Endothelial cell of umbilical vein (primary cell): ENCODE measurements around the gene ATOH1. TPM values are rescaled to one million over a fixed set of nuclear protein-coding genes. Genes with fewer than 3 reads are reported as not detected.

ENCODE experiments used
- BruUV-seq: library from RNA; stranded (reverse); fragments of 400-500 nt; replicated peaks from 2 replicates; lab custom pipeline; 2021; lab: Mats Ljungman, UMichigan
- CTCF ChIA-PET: fragments of 300-600, 350-600 bp; sonication (Branson Sonifier 250); formaldehyde crosslinking; loops from one replicate; lab custom pipeline; 2021; ENCODE audit warnings: antibody characterized with exemption, inconsistent platforms; lab: Charles Lee
- POLR2A ChIA-PET: fragments of 300-600, 350-600 bp; sonication (Branson Sonifier 250); formaldehyde crosslinking; loops from one replicate; lab custom pipeline; 2021; ENCODE audit warnings: antibody characterized with exemption, inconsistent platforms; lab: Charles Lee
- DNase-seq: peaks from one replicate; pipeline ENCODE4 v3.0.0-alpha.2; 2011; ENCODE audit warnings: low read depth, low spot score
- FAIRE-seq: peaks from 2 replicates; lab custom pipeline; 2011; peaks lifted over from hg19 to GRCh38; lab: Jason Lieb, UNC
- H2AFZ ChIP-seq: 2 replicates; pipeline ENCODE4 v1.6.0; 2012; ENCODE audit warnings: low read depth, low read length, control low read depth, inconsistent platforms
- H3K27ac ChIP-seq: 2 replicates; pipeline ENCODE4 v1.5.1; 2011; ENCODE audit warnings: low read depth, mild to moderate bottlenecking, control low read depth, low read length, moderate library complexity; ENCODE audit not compliant: insufficient read depth
- H3K27me3 ChIP-seq, 2 experiments: 2 replicates each; pipeline versions ENCODE4 v1.6.0 to v1.6.1; 2011; ENCODE audit warnings: low read length in 2 of 2, mixed read lengths in 1 of 2; ENCODE audit not compliant: control insufficient read depth in 2 of 2, insufficient read depth in 2 of 2
- H3K36me3 ChIP-seq, 2 experiments: 2 replicates in 1 of 2; 3 replicates in 1 of 2; pipeline ENCODE4 v1.5.1; 2011; ENCODE audit warnings: low read length in 2 of 2, mild to moderate bottlenecking in 1 of 2, moderate library complexity in 1 of 2; ENCODE audit not compliant: control insufficient read depth in 2 of 2, insufficient read depth in 2 of 2; ENCODE audit errors: extremely low read depth in 1 of 2
- H3K4me1 ChIP-seq: 3 replicates; pipeline ENCODE4 v1.5.1; 2011; ENCODE audit warnings: mild to moderate bottlenecking, low read length; ENCODE audit not compliant: control insufficient read depth, insufficient read depth; ENCODE audit errors: extremely low read depth
- H3K4me2 ChIP-seq: 2 replicates; pipeline ENCODE4 v1.6.1; 2011; ENCODE audit warnings: low read length, control low read depth, mixed read lengths; ENCODE audit not compliant: insufficient read depth
- H3K4me3 ChIP-seq, 3 experiments: fragments of 200-600 bp in 1 of 3; sonication (generic), shearing (Covaris generic) in 1 of 3; replicated peaks in 1 of 3; 2 replicates each; pipeline ENCODE4 v1.5.1; 2011 to 2016; ENCODE audit warnings: control low read depth in 3 of 3, low read length in 3 of 3, mild to moderate bottlenecking in 2 of 3, inconsistent platforms in 1 of 3, low read depth in 1 of 3, moderate library complexity in 1 of 3; ENCODE audit not compliant: insufficient read depth in 1 of 3
- H3K79me2 ChIP-seq: 2 replicates; pipeline ENCODE4 v1.6.0; 2012; ENCODE audit warnings: low read length, inconsistent platforms; ENCODE audit not compliant: control insufficient read depth, insufficient read depth
- H3K9ac ChIP-seq: replicated peaks from 2 replicates; pipeline ENCODE3; 2011; ENCODE audit warnings: low read length, control low read depth; ENCODE audit not compliant: insufficient read depth; ENCODE audit errors: extremely low read depth
- H3K9me1 ChIP-seq: replicated peaks from 3 replicates; pipeline ENCODE4 v1.6.0; 2011; ENCODE audit warnings: mild to moderate bottlenecking, low read length; ENCODE audit not compliant: control insufficient read depth, insufficient read depth; ENCODE audit errors: extremely low read depth
- H3K9me3 ChIP-seq: replicated peaks from 2 replicates; pipeline ENCODE4 v1.5.1; 2012; ENCODE audit warnings: low read length, inconsistent platforms; ENCODE audit not compliant: control insufficient read depth, insufficient read depth
- H4K20me1 ChIP-seq: replicated peaks from 2 replicates; pipeline ENCODE3; 2011; ENCODE audit warnings: mild to moderate bottlenecking, low read length; ENCODE audit not compliant: control insufficient read depth, insufficient read depth; ENCODE audit errors: extremely low read depth
- CTCF ChIP-seq, 2 donors: IDR thresholded peaks; 1 replicate in 1 of 2; 2 replicates in 1 of 2; pipeline ENCODE4 v1.5.1; 2011; ENCODE audit warnings: low read length in 2 of 2, mild to moderate bottlenecking in 2 of 2, moderate library complexity in 2 of 2, control low read depth in 1 of 2, inconsistent platforms in 1 of 2, low read depth in 1 of 2; ENCODE audit not compliant: insufficient read depth in 1 of 2; ENCODE audit errors: extremely low read depth in 1 of 2
- EZH2 ChIP-seq: IDR thresholded peaks from 2 replicates; pipeline ENCODE4 v1.6.1; 2012; ENCODE audit warnings: borderline replicate concordance, low read depth, mild to moderate bottlenecking, moderate library complexity, low read length, inconsistent platforms; ENCODE audit not compliant: severe bottlenecking
- FOS ChIP-seq: IDR thresholded peaks from 2 replicates; pipeline ENCODE4 v1.6.1; 2011; ENCODE audit warnings: mild to moderate bottlenecking, low read length, moderate library complexity, borderline replicate concordance; ENCODE audit not compliant: insufficient read depth
- GATA2 ChIP-seq: IDR thresholded peaks from 2 replicates; pipeline ENCODE4 v1.7.0; 2011; ENCODE audit warnings: low read depth, mild to moderate bottlenecking, moderate library complexity, mixed read lengths, low read length; ENCODE audit not compliant: insufficient read length, insufficient read depth
- JUN ChIP-seq: IDR thresholded peaks from 2 replicates; pipeline ENCODE4 v1.6.1; 2011; ENCODE audit warnings: borderline replicate concordance, low read depth; ENCODE audit not compliant: insufficient read length, insufficient read depth
- MAX ChIP-seq: IDR thresholded peaks from 2 replicates; pipeline ENCODE4 v1.6.1; 2011; ENCODE audit not compliant: insufficient read depth, insufficient read length
- MYC ChIP-seq: IDR thresholded peaks from one replicate; pipeline ENCODE4 v1.6.1; 2011; ENCODE audit warnings: mild to moderate bottlenecking, low read depth, low read length
- POLR2A ChIP-seq: IDR thresholded peaks from 2 replicates; pipeline ENCODE4 v1.6.1; 2012; ENCODE audit warnings: low read depth, mild to moderate bottlenecking, control low read depth, low read length
- POLR2AphosphoS5 ChIP-seq: IDR thresholded peaks from 2 replicates; pipeline ENCODE4 v1.6.1; 2012; ENCODE audit warnings: low read depth, mild to moderate bottlenecking, control low read depth, low read length, moderate library complexity; ENCODE audit not compliant: insufficient read depth
- dilution Hi-C: fragments of 300-500 bp; cut with MboI; formaldehyde crosslinking; loops from one replicate; pipeline ENCODE4 v1.15.0; 2019; ENCODE audit warnings: low sequenced_read_pairs; ENCODE audit not compliant: extremely low pct_ligation_motif_present
- intact Hi-C: fragments of 100-400 bp; cut with micrococcal nuclease; formaldehyde crosslinking; loops from one replicate; pipeline ENCODE4 v1.10.0; 2022
- polyA plus RNA-seq, 4 experiments: library from polyadenylated mRNA; depleted of rRNA in 3 of 4; stranded (reverse) in 3 of 4; unstranded in 1 of 4; fragments of >200 nt; gene quantifications; 2 replicates each; pipeline versions ENCODE4 v1.2.1 to v1.2.3, GENCODE V29; 2011 to 2012; ENCODE audit warnings: missing spikeins in 1 of 4
- total RNA-seq: library from RNA; stranded (reverse); gene quantifications from 2 replicates; pipeline ENCODE4 v1.2.3, GENCODE V29; 2021

Gene ATOH1
- total and polyA plus RNA-seq, 2 donors (not counting 3 experiments of a cell fraction or from before 2014, with no cell fraction given): not detected

GRCh38 chr4:93814141-93814540, 14.4 kb upstream of the ATOH1 start:
- intact Hi-C loops (no loop called here), dilution Hi-C loops (no loop called here)
- Histone ChIP-seq H3K4me2 (no peak overlapping the region), H3K79me2 (no peaks in the 10 kb centered on the region), H3K9ac (no peak overlapping the region), H3K27me3 (peaks cover 1 to 16% of the 10 kb centered on the region in 2 experiments), H3K27ac (no peak overlapping the region), H3K4me3 (no peak overlapping the region), H4K20me1 (no peaks in the 10 kb centered on the region), H3K4me1 (no peaks in the 10 kb centered on the region), H2AFZ (no peak overlapping the region), H3K36me3 (no peaks in the 10 kb centered on the region), H3K9me3 (no peaks in the 10 kb centered on the region), H3K9me1 (no peaks in the 10 kb centered on the region)
- FAIRE-seq (no peak), DNase-seq (no peak)
- ChIA-PET CTCF (no interaction called here), POLR2A (no interaction called here)
- no peak for TF ChIP-seq EZH2
- TF ChIP-seq GATA2: no peak
- no peak for TF ChIP-seq MYC
- no peak for TF ChIP-seq MAX
- no peak for TF ChIP-seq CTCF (IDR thresholded peaks at IDR 0.05; ENCODE audit: extremely low read depth in 1 of 2, insufficient read depth in 1 of 2, low read depth in 1 of 2, low read length in 2 of 2)
- TF ChIP-seq JUN: no peak
- no peak for TF ChIP-seq POLR2A
- no peak for TF ChIP-seq FOS
- no peak for TF ChIP-seq POLR2AphosphoS5
- BruUV-seq: no TSS peak
